ENCODE data around the gene SLC35D1. TPM values are rescaled to one million over a fixed set of nuclear protein-coding genes. Genes with fewer than 3 reads are reported as not detected.

The SLC35D1 gene
- polyA plus RNA-seq, 4 donors: 4.6 to 54.3 (median 6.6) TPM

GRCh38 chr1:67041841-67042503 is 12.0 kb downstream of the SLC35D1 start:
- no peak for FAIRE-seq

GRCh38 chr1:67040405-67040804 is 13.5 kb downstream of the SLC35D1 start:
- no peak overlapping the region for H3K27ac ChIP-seq (ENCODE audit: low read depth in 1 of 3, low read length in 2 of 3)
- peaks cover 9 to 30% (median 25%) of the 10 kb centered on the region in 3 donors for H3K36me3 ChIP-seq (ENCODE audit: control insufficient read depth in 3 of 3, insufficient read depth in 2 of 3, low read depth in 1 of 3, low read length in 3 of 3)
- DNase-seq: no peak
- no peaks in the 10 kb centered on the region for H3K9me3 ChIP-seq (ENCODE audit: control insufficient read depth in 2 of 2, insufficient read depth in 1 of 2, low read depth in 1 of 2, low read length in 1 of 2)
- H3K4me3 ChIP-seq (ENCODE audit: low read depth in 1 of 3, low read length in 3 of 3): no peak overlapping the region
- WGBS, 3 donors: 95 to 100% (median 100%) methylated on average over 1 of the region's 1 CpG
- FAIRE-seq: no peak
- peaks cover 0 to 3% (median 0%) of the 10 kb centered on the region in 3 donors for H3K4me1 ChIP-seq (ENCODE audit: control insufficient read depth in 3 of 3, insufficient read depth in 2 of 3, low read depth in 1 of 3, low read length in 2 of 3)
- no peaks in the 10 kb centered on the region for H3K27me3 ChIP-seq (ENCODE audit: control insufficient read depth in 3 of 3, insufficient read depth in 3 of 3, low read length in 3 of 3)

More at GRCh38 chr1:67041841-67042503, 12.0 kb downstream of the SLC35D1 start:
- H3K4me1 ChIP-seq (ENCODE audit: control insufficient read depth in 3 of 3, insufficient read depth in 2 of 3, low read depth in 1 of 3, low read length in 2 of 3): peaks cover 0 to 3% (median 0%) of the 10 kb centered on the region in 3 donors
- WGBS, 3 donors: 78 to 99% (median 95%) methylated on average over 5 of the region's 5 CpGs
- DNase-seq: no peak
- no peaks in the 10 kb centered on the region for H3K9me3 ChIP-seq (ENCODE audit: control insufficient read depth in 2 of 2, insufficient read depth in 1 of 2, low read depth in 1 of 2, low read length in 1 of 2)
- H3K4me3 ChIP-seq (ENCODE audit: low read depth in 1 of 3, low read length in 3 of 3): no peak overlapping the region
- no peak overlapping the region for H3K27ac ChIP-seq (ENCODE audit: low read depth in 1 of 3, low read length in 2 of 3)
- H3K36me3 ChIP-seq (ENCODE audit: control insufficient read depth in 3 of 3, insufficient read depth in 2 of 3, low read depth in 1 of 3, low read length in 3 of 3): peaks cover 9 to 29% (median 25%) of the 10 kb centered on the region in 3 donors
- H3K27me3 ChIP-seq (ENCODE audit: control insufficient read depth in 3 of 3, insufficient read depth in 3 of 3, low read length in 3 of 3): no peaks in the 10 kb centered on the region

GRCh38 chr1:67031859-67032247 is 22.1 kb downstream of the SLC35D1 start:
- H3K4me3 ChIP-seq (ENCODE audit: low read depth in 1 of 3, low read length in 3 of 3): no peak overlapping the region
- DNase-seq: no peak
- no peaks in the 10 kb centered on the region for H3K4me1 ChIP-seq (ENCODE audit: control insufficient read depth in 3 of 3, insufficient read depth in 2 of 3, low read depth in 1 of 3, low read length in 2 of 3)
- H3K36me3 ChIP-seq (ENCODE audit: control insufficient read depth in 3 of 3, insufficient read depth in 2 of 3, low read depth in 1 of 3, low read length in 3 of 3): peaks cover 5 to 11% (median 7%) of the 10 kb centered on the region in 3 donors
- 91 to 93% (median 91%) methylated on average over 4 of the region's 4 CpGs for WGBS, 3 donors
- H3K9me3 ChIP-seq (ENCODE audit: control insufficient read depth in 2 of 2, insufficient read depth in 1 of 2, low read depth in 1 of 2, low read length in 1 of 2): no peaks in the 10 kb centered on the region
- no peaks in the 10 kb centered on the region for H3K27me3 ChIP-seq (ENCODE audit: control insufficient read depth in 3 of 3, insufficient read depth in 3 of 3, low read length in 3 of 3)
- H3K27ac ChIP-seq (ENCODE audit: low read depth in 1 of 3, low read length in 2 of 3): no peak overlapping the region
- FAIRE-seq: no peak

- no peak for FAIRE-seq
- WGBS, 3 donors: 75 to 85% (median 83%) methylated on average over 5 of the region's 5 CpGs
- Histone ChIP-seq H3K9me3 (ENCODE audit: control insufficient read depth in 2 of 2, insufficient read depth in 1 of 2, low read depth in 1 of 2, low read length in 1 of 2) (no peaks in the 10 kb centered on the region), H3K27me3 (ENCODE audit: control insufficient read depth in 3 of 3, insufficient read depth in 3 of 3, low read length in 3 of 3) (no peaks in the 10 kb centered on the region), H3K4me1 (ENCODE audit: control insufficient read depth in 3 of 3, insufficient read depth in 2 of 3, low read depth in 1 of 3, low read length in 2 of 3) (no peaks in the 10 kb centered on the region), H3K36me3 (ENCODE audit: control insufficient read depth in 3 of 3, insufficient read depth in 2 of 3, low read depth in 1 of 3, low read length in 3 of 3) (peaks cover 5 to 13% (median 5%) of the 10 kb centered on the region in 3 donors), H3K27ac (ENCODE audit: low read depth in 1 of 3, low read length in 2 of 3) (no peak overlapping the region), H3K4me3 (ENCODE audit: low read depth in 1 of 3, low read length in 3 of 3) (no peak overlapping the region)
- DNase-seq: no peak
These were observed 22.7 kb downstream of the SLC35D1 start for GRCh38 chr1:67031121-67031858.

GRCh38 chr1:67029472-67029871 is 24.5 kb downstream of the SLC35D1 start:
- FAIRE-seq (no peak), DNase-seq (no peak)
- H3K9me3 ChIP-seq (ENCODE audit: control insufficient read depth in 2 of 2, insufficient read depth in 1 of 2, low read depth in 1 of 2, low read length in 1 of 2): no peaks in the 10 kb centered on the region
- no peaks in the 10 kb centered on the region for H3K4me1 ChIP-seq (ENCODE audit: control insufficient read depth in 3 of 3, insufficient read depth in 2 of 3, low read depth in 1 of 3, low read length in 2 of 3)
- H3K27ac ChIP-seq (ENCODE audit: low read depth in 1 of 3, low read length in 2 of 3): no peak overlapping the region
- H3K27me3 ChIP-seq (ENCODE audit: control insufficient read depth in 3 of 3, insufficient read depth in 3 of 3, low read length in 3 of 3): no peaks in the 10 kb centered on the region
- WGBS, 3 donors: 82 to 100% (median 92%) methylated on average over 1 of the region's 1 CpG
- H3K36me3 ChIP-seq (ENCODE audit: control insufficient read depth in 3 of 3, insufficient read depth in 2 of 3, low read depth in 1 of 3, low read length in 3 of 3): peaks cover 3 to 16% (median 5%) of the 10 kb centered on the region in 3 donors
- no peak overlapping the region for H3K4me3 ChIP-seq (ENCODE audit: low read depth in 1 of 3, low read length in 3 of 3)

- H3K9me3 ChIP-seq (ENCODE audit: control insufficient read depth in 2 of 2, insufficient read depth in 1 of 2, low read depth in 1 of 2, low read length in 1 of 2): no peaks in the 10 kb centered on the region
- DNase-seq: no peak
- H3K4me3 ChIP-seq (ENCODE audit: low read depth in 1 of 3, low read length in 3 of 3): no peak overlapping the region
- H3K27me3 ChIP-seq (ENCODE audit: control insufficient read depth in 3 of 3, insufficient read depth in 3 of 3, low read length in 3 of 3): no peaks in the 10 kb centered on the region
- no peaks in the 10 kb centered on the region for H3K4me1 ChIP-seq (ENCODE audit: control insufficient read depth in 3 of 3, insufficient read depth in 2 of 3, low read depth in 1 of 3, low read length in 2 of 3)
- whole genome bisulfite sequencing, 3 donors: 27 to 37% (median 35%) methylated on average over 2 of the region's 2 CpGs
- peaks cover 3 to 19% (median 6%) of the 10 kb centered on the region in 3 donors for H3K36me3 ChIP-seq (ENCODE audit: control insufficient read depth in 3 of 3, insufficient read depth in 2 of 3, low read depth in 1 of 3, low read length in 3 of 3)
- H3K27ac ChIP-seq (ENCODE audit: low read depth in 1 of 3, low read length in 2 of 3): no peak overlapping the region
- FAIRE-seq: no peak
These were observed 33.2 kb downstream of the SLC35D1 start for GRCh38 chr1:67020765-67021164.

GRCh38 chr1:67020304-67020703 is 33.6 kb downstream of the SLC35D1 start:
- WGBS, 3 donors: 85 to 90% (median 85%) methylated on average over 2 of the region's 2 CpGs
- Histone ChIP-seq H3K9me3 (ENCODE audit: control insufficient read depth in 2 of 2, insufficient read depth in 1 of 2, low read depth in 1 of 2, low read length in 1 of 2) (no peaks in the 10 kb centered on the region), H3K4me1 (ENCODE audit: control insufficient read depth in 3 of 3, insufficient read depth in 2 of 3, low read depth in 1 of 3, low read length in 2 of 3) (no peaks in the 10 kb centered on the region), H3K27ac (ENCODE audit: low read depth in 1 of 3, low read length in 2 of 3) (no peak overlapping the region), H3K36me3 (ENCODE audit: control insufficient read depth in 3 of 3, insufficient read depth in 2 of 3, low read depth in 1 of 3, low read length in 3 of 3) (peaks cover 3 to 19% (median 9%) of the 10 kb centered on the region in 3 donors), H3K27me3 (ENCODE audit: control insufficient read depth in 3 of 3, insufficient read depth in 3 of 3, low read length in 3 of 3) (no peaks in the 10 kb centered on the region), H3K4me3 (ENCODE audit: low read depth in 1 of 3, low read length in 3 of 3) (no peak overlapping the region)
- FAIRE-seq (no peak), DNase-seq (no peak)

GRCh38 chr1:67019600-67020136 is 34.3 kb downstream of the SLC35D1 start:
- H3K36me3 ChIP-seq (ENCODE audit: control insufficient read depth in 3 of 3, insufficient read depth in 2 of 3, low read depth in 1 of 3, low read length in 3 of 3): peaks cover 3 to 19% (median 9%) of the 10 kb centered on the region in 3 donors
- peak overlapping the region in 1 of 3 donors; percentile 33 for H3K27ac ChIP-seq (ENCODE audit: low read depth in 1 of 3, low read length in 2 of 3)
- H3K4me1 ChIP-seq (ENCODE audit: control insufficient read depth in 3 of 3, insufficient read depth in 2 of 3, low read depth in 1 of 3, low read length in 2 of 3): no peaks in the 10 kb centered on the region
- FAIRE-seq (no peak), DNase-seq (no peak)
- H3K9me3 ChIP-seq (ENCODE audit: control insufficient read depth in 2 of 2, insufficient read depth in 1 of 2, low read depth in 1 of 2, low read length in 1 of 2): peaks cover 0 to 2% of the 10 kb centered on the region in 2 donors
- no peak overlapping the region for H3K4me3 ChIP-seq (ENCODE audit: low read depth in 1 of 3, low read length in 3 of 3)
- no peaks in the 10 kb centered on the region for H3K27me3 ChIP-seq (ENCODE audit: control insufficient read depth in 3 of 3, insufficient read depth in 3 of 3, low read length in 3 of 3)
- WGBS, 3 donors: 35 to 81% (median 58%) methylated on average over 1 of the region's 1 CpG

Measured in small intestine (tissue), 7 donors.